Heart left ventricle (tissue), 13 donors: ENCODE results near the gene PADI1.

ENCODE experiments used
- CTCF ChIP-seq, 12 donors: fragments of 200-600 bp; sonication (generic) in 4 of 12; IDR thresholded peaks; one replicate each; pipeline versions ENCODE4 v1.5.0 to v1.8.0; 2018 to 2022; ENCODE audit warnings: antibody characterized with exemption in 12 of 12, mild to moderate bottlenecking in 5 of 12
- POLR2A ChIP-seq, 2 donors: fragments of 450-650 bp; IDR thresholded peaks; one replicate each; pipeline ENCODE4 v1.6.1; 2017; ENCODE audit warnings: antibody characterized with exemption in 2 of 2, mild to moderate bottlenecking in 2 of 2, moderate library complexity in 2 of 2
- donor health status: ischemic (EF 13 %, LVEDD 7.1; RV severe dilation, severe dysfunction).
- donor health status: DM: no; HTN: yes; CAD: no.
- donor health status: DM: no; HTN: no; CAD: no.
- donor health status: ischemic (EF 25% LVEDD 6.9; RV normal size, moderate dysfunction).
- donor health status: ischemic (EF 25% LVEDD 5.7; RV mildly dilated, moderate dysfunction).
- donor health status: ischemic (EF 35%, LVEDD 5.7; RV mildly dilated, moderate dysfunction).
- donor health status: nonischemic (EF 11% LVEDD 7.7; RV severe dilation, severe dysfunction).
- donor health status: DM: yes; HTN: yes; CAD: no.
- donor health status: PGD.
- donor health status: ischemic (EF 29% LVEDD 5.4; RV normal size, mild dysfunction).
- donor health status: nonischemic (EF 23%, LVEDD 6.1; RV moderate dilation, normal function).

GRCh38 chr1:17204546-17205440, at the start of gene PADI1:
- no peak for TF ChIP-seq CTCF (IDR thresholded peaks at IDR 0.05)
- TF ChIP-seq POLR2A (IDR thresholded peaks at IDR 0.05) = no peak
